Lower lobe of right lung (tissue), 2 donors: ENCODE measurements around the gene FTSJ1. TPM values are rescaled to one million over a fixed set of nuclear protein-coding genes. Genes with fewer than 3 reads are reported as not detected.

Source experiments
- ATAC-seq, 2 donors: fragments of 200-7000 bp; cut with Tn5 transposase; one replicate each; pipeline ENCODE4 v1.9.1; 2020 to 2022; ENCODE audit warnings: mild to moderate bottlenecking in 2 of 2, moderate library complexity in 2 of 2
- DNase-seq: peaks from one replicate; pipeline ENCODE4 v3.0.0-alpha.2; 2020
- H3K27ac ChIP-seq: fragments of 200-600 bp; one replicate; pipeline ENCODE4 v1.8.0; 2022
- H3K27me3 ChIP-seq: fragments of 200-600 bp; one replicate; pipeline ENCODE4 v1.8.0; 2022; ENCODE audit warnings: low read depth
- H3K36me3 ChIP-seq: fragments of 200-600 bp; one replicate; pipeline ENCODE4 v1.8.0; 2022; ENCODE audit warnings: mild to moderate bottlenecking
- H3K4me1 ChIP-seq: fragments of 200-600 bp; one replicate; pipeline ENCODE4 v1.8.0; 2022
- H3K4me3 ChIP-seq: fragments of 200-600 bp; one replicate; pipeline ENCODE4 v1.8.0; 2022; ENCODE audit warnings: mild to moderate bottlenecking
- H3K9me3 ChIP-seq: fragments of 200-600 bp; one replicate; pipeline ENCODE4 v1.8.0; 2022
- intact Hi-C: fragments of 100-400 bp; cut with DNase I; formaldehyde crosslinking; loops from one replicate; pipeline ENCODE4 v1.11.0; 2022
- total RNA-seq: library from RNA; stranded (reverse); fragmentation: NEBNext Ultra II Directional; extraction: Animal tissue kit (Norgen Biotek cat#: 25700); gene quantifications from one replicate; pipeline ENCODE4 v1.2.1, GENCODE V29; 2021
- TF ChIP-seq, protein P1 (sequence below): fragments of 200-600 bp; IDR thresholded peaks from one replicate; pipeline ENCODE4 v1.8.0; 2022; ENCODE audit warnings: antibody characterized with exemption, mild to moderate bottlenecking
- donor health status: DM: no; HTN: yes; CAD: no; lungs with severe emphysema.

The FTSJ1 gene
- total RNA-seq, 1 donor from 2014 or later = 30.2 TPM

DNA sequence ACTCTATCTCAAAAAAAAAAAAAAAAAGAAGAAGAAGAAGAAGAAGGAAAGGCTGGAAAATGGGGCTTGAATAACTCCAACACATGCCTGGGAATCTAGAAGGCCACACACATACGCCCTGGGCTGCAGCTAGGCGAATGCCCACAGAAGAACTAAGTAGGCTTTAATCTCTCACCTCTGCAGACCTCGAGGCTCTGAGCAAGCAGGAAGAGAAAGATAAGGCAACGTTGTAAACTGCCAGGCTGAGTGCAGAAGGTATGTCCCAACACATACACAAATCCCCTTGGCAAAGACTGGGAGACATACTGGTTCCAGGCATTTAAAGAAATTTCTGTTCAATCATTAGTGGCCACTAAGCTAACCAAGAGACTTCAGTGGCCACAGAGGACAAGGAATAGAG, 24.3 kb upstream of the FTSJ1 start:
- Histone ChIP-seq H3K27me3 (no peaks in the 10 kb centered on the region), H3K4me1 (no peaks in the 10 kb centered on the region), H3K9me3 (no peaks in the 10 kb centered on the region), H3K27ac (no peak overlapping the region), H3K4me3 (no peak overlapping the region), H3K36me3 (no peaks in the 10 kb centered on the region)
- DNase-seq = no peak
- ATAC-seq = no peak
- intact Hi-C loops = no loop called here
- TF ChIP-seq, protein P1, sequence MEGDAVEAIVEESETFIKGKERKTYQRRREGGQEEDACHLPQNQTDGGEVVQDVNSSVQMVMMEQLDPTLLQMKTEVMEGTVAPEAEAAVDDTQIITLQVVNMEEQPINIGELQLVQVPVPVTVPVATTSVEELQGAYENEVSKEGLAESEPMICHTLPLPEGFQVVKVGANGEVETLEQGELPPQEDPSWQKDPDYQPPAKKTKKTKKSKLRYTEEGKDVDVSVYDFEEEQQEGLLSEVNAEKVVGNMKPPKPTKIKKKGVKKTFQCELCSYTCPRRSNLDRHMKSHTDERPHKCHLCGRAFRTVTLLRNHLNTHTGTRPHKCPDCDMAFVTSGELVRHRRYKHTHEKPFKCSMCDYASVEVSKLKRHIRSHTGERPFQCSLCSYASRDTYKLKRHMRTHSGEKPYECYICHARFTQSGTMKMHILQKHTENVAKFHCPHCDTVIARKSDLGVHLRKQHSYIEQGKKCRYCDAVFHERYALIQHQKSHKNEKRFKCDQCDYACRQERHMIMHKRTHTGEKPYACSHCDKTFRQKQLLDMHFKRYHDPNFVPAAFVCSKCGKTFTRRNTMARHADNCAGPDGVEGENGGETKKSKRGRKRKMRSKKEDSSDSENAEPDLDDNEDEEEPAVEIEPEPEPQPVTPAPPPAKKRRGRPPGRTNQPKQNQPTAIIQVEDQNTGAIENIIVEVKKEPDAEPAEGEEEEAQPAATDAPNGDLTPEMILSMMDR = no peak

DNA sequence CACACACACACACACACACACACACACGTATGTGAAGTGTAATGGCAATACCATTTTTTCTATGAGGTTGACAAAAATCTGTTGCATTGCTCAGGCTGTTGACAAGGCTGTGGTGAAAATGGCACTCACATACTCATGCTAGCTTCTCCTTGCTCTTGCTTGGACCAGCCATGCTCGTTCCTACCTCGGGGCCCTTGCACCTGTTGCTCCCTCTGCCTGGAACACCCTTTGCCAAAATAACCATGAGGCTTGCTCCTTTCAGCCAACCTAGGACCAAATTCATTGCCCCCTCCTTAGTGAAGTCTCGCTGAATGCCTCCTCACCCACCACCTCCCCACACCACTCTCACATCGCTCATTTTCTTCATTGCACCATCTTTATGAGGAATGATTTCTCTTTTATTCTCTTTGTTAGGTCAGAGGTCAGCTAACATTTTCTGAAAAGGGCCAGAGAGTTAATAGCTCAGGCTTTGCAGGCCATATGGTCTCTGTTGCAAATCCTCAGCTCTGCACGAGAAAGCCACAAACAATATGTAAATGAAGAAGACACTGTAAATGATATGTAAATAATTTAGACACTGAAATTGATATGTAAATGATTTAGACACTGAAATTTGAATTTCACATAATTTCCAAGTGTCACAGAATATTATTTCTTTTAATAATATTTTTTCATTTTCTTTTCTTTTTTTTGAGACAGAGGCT, 19.2 kb upstream of the FTSJ1 start:
- TF ChIP-seq, protein P1 = no peak
- H3K27me3 ChIP-seq = no peaks in the 10 kb centered on the region
- no peak overlapping the region for H3K27ac ChIP-seq
- ATAC-seq (no peak), DNase-seq (no peak)
- H3K4me3 ChIP-seq = no peak overlapping the region
- H3K9me3 ChIP-seq = no peaks in the 10 kb centered on the region
- intact Hi-C loops = no loop called here
- no peaks in the 10 kb centered on the region for H3K4me1 ChIP-seq
- no peaks in the 10 kb centered on the region for H3K36me3 ChIP-seq

DNA sequence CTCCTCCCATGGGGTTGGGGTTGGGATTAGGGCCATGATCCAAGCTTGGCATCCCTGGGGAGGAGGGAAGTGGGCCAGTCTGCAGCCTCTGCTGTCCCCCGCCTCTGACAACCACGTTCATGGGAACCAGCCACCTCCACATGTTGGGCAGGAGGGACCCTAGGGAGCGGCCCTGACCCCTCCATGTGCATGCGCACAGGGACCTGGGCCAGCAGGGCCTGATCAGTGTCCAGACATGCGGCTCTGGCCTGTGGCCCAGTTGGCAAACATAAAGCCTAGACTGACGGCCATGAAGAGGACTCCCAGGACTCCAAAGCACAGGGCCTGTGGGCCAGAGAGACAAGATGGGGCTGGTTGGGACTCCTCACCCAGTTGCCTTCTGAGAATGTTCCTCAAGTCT, 17.3 kb upstream of the FTSJ1 start:
- intact Hi-C loops = no loop called here
- Histone ChIP-seq H3K36me3 (no peaks in the 10 kb centered on the region), H3K4me1 (no peaks in the 10 kb centered on the region), H3K4me3 (no peak overlapping the region), H3K27ac (no peak overlapping the region), H3K27me3 (no peaks in the 10 kb centered on the region), H3K9me3 (no peaks in the 10 kb centered on the region)
- no peak for DNase-seq
- no peak for ATAC-seq
- TF ChIP-seq, protein P1 = no peak

DNA sequence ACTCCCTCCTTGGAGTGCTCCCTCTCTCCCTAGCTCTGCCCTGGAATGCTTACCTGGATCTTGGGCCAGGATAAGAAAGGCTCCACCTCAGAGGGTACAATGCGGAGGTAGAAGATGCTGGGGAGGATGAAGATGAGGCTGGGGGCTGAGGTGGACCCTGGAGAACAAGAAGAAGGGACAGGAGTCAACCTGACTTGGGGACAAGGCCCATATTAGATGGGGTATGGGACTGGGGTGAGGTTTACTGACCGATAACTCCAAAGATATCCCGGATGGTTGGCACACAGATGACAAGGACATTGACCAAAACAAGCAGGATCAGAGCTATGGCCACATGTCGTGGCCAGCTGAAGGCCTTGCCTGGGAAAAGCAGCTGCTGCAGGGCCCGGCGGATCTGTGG, 16.5 kb upstream of the FTSJ1 start:
- H3K9me3 ChIP-seq = no peaks in the 10 kb centered on the region
- H3K27me3 ChIP-seq = no peaks in the 10 kb centered on the region
- TF ChIP-seq, protein P1 = no peak
- no peak overlapping the region for H3K4me3 ChIP-seq
- no peak for ATAC-seq
- no peaks in the 10 kb centered on the region for H3K36me3 ChIP-seq
- no peaks in the 10 kb centered on the region for H3K4me1 ChIP-seq
- H3K27ac ChIP-seq = no peak overlapping the region
- intact Hi-C loops = no loop called here
- DNase-seq = no peak

DNA sequence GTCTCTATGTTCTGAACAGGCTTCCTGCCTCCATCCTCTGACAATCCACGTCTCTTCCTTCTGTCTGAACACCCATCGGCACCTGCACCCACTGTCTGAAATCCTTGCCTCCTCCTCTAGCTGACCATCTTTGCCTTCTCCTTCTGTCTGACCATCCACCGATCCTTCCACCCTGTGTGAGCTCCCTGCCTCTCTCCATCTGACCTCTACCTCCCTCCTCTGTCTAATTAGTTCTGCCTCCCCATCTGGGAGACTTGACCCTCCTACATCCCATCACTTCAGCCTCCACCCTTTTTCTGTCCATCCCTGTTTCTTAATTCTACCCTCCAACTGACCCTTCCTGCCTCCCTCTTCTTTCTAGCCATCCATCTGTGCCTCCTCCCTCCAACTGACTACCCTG, 16.0 kb upstream of the FTSJ1 start:
- intact Hi-C loops = no loop called here
- TF ChIP-seq, protein P1 = no peak
- no peak overlapping the region for H3K27ac ChIP-seq
- no peak overlapping the region for H3K4me3 ChIP-seq
- ATAC-seq = no peak
- DNase-seq = no peak
- H3K4me1 ChIP-seq = no peaks in the 10 kb centered on the region
- no peaks in the 10 kb centered on the region for H3K36me3 ChIP-seq
- H3K27me3 ChIP-seq = no peaks in the 10 kb centered on the region
- H3K9me3 ChIP-seq = no peaks in the 10 kb centered on the region
